Esophagus mucosa (tissue), 1 donor: Measurements from ENCODE around the gene ASCC1. TPM values are rescaled to one million over a fixed set of nuclear protein-coding genes. Genes with fewer than 3 reads are reported as not detected.
A peak's percentile ranks its signal among the peaks of the same experiment; 100 is the strongest.

Source experiments
- ATAC-seq: fragments of 200-7000 bp; cut with Tn5 transposase; one replicate; pipeline ENCODE4 v1.9.1; 2020
- total RNA-seq: library from RNA; stranded (reverse); gene quantifications from one replicate; pipeline ENCODE4 v1.2.4, GENCODE V29; 2023
- donor health status: DM: yes; HTN: yes; CAD: no.

The ASCC1 gene
- total RNA-seq, 1 donor from 2014 or later = 23.5 TPM

DNA sequence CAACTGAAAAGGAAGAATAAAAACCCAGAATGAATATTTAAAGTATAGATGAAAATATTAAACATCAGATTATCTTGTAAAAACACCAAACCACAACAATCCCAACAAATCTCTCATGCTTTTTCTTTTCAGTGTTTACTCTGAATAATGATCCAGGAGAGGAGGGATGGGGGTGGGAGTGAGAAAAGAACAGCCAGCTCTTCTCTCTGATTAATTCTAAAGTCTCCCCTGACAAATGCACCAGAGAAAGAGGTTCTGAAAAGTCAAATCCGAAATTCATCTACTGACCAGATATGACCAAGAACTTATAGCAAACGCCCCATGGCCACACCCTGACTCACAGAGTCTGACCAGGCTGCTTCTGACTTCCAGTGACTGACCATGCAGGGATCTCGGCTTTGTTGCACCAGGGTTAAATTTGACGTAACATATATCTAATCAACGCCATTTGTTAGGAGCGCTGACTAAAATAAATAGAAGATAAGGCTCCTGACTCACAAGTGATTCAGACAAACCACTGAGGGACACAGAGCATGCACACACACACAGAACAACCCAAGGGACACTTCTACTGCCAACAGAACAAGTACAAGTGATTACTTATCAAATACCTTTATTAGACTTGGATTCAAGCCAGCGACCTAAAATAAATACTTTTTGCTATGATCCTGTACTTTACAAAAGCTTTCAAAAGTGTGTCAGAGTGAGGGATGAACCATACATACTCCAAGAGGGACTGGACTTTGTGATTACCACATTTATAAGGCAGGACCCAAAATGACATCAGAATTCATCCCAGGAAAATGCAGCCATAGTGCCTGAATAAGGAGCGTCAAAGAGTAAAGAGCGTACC, 118.4 kb downstream of the ASCC1 start:
- no peak for ATAC-seq

DNA sequence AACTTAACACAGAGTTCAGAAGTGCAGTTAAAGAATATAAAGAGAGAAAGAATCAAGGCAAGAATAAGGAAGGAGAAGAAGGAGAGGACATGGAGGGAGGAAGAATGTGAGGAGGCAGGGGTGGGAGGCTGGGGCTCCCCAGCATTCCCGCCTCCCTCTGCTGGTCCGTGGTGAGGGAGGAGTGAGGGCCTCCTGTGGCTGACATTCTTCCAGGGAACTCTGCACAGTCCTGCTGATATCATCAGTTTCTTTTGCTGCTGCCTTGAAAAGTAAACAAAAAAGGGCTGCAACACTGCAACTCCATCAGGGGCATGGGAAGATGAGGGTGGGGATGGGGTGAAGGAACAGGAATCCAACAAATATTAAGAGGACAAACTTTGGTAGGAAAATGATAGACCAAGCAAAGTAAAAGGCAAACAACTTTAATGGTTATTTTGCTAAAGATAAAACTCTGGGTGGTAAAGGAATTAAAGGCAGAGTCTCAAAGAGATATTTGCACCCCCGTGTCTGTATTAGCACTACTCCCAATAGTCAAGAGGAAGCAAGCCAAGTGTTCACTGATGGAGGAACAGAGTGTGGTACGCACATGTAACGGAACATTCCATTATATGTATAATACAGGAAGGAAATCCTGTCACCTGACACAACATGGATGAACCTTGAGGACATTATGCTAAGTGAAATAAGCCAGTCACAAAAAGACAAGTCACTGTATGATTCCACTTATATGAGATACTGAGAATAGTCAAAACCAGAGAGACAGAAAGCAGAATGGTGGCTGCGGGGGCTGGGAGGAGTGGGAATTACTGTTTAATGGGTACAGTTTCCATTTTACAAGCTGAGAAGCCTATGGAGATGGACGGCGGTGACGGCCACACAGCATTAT, 119.7 kb downstream of the ASCC1 start:
- ATAC-seq = no peak

DNA sequence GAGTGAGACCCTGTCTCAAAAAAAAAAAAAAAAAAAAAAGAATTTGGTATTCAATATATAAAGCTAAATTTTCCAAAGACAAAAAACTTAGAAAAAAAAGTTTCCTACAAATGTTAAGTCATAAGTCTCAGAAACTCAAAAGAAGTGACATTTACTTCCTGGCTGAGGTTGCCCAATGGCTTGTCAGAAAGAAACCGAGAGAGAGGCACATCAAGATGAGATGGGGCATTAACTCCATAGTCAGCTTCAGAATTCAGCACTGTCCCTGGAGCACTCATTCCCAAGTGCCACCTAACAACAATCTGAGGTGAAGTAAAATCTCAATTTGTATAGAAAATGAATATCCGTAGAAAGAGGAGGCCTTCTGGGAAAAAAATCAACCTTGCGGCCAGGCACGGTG, 120.9 kb downstream of the ASCC1 start:
- no peak for ATAC-seq

DNA sequence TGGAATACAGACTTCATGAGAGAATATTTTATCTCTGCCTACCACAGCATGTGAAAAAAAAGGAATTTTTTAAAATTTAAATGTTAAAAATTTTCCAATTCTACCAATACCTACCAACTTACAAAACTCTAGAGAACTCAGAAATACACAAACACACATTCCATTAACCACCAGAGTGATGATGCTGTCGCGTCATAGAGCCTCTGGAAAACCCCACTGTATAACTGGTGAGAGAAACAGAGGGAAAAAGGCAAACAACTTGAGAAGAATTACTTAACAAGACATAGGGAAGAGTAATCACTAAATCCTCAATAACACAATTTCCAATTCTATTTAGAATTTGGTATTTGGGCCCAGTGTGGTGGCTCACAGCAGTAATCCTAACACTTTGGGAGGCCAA, 121.5 kb downstream of the ASCC1 start:
- no peak for ATAC-seq

DNA sequence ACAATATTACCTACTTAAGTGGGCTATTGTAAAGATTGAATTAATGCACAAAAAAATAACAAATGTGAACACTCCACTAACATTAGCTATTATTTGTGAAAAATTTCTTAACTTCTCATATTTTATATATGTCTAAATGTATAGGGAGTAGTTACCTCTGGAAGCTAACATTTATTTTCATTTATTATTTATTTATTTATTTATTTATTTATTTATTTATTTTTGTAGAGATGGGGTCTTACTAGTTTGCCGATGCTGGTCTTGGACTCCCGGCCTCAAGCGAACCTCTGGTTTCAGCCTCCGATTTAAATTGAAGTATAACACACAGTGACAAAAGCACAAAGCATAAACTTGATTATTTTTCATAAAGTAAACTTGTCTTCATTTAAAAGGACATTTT, 122.6 kb downstream of the ASCC1 start:
- no peak for ATAC-seq

DNA sequence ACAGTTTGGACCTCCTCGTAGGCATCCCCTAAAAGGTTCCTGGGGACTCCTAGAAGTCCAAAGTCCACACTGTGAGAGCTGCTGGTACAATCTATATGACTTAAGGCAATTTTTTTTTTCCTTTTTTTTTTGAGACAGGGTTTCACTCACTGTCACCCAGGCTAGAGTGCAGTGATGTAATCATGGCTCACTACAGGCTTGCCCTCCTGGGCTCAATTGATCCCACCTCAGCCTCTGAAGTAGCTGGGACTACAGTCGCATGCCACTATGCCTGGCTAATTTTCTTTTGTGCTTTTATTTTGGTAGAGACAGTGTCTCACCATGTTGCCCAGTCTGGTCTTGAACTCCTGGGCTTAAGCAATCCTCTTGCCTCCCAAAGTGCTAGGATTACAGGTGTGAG, 123.1 kb downstream of the ASCC1 start:
- no peak for ATAC-seq

DNA sequence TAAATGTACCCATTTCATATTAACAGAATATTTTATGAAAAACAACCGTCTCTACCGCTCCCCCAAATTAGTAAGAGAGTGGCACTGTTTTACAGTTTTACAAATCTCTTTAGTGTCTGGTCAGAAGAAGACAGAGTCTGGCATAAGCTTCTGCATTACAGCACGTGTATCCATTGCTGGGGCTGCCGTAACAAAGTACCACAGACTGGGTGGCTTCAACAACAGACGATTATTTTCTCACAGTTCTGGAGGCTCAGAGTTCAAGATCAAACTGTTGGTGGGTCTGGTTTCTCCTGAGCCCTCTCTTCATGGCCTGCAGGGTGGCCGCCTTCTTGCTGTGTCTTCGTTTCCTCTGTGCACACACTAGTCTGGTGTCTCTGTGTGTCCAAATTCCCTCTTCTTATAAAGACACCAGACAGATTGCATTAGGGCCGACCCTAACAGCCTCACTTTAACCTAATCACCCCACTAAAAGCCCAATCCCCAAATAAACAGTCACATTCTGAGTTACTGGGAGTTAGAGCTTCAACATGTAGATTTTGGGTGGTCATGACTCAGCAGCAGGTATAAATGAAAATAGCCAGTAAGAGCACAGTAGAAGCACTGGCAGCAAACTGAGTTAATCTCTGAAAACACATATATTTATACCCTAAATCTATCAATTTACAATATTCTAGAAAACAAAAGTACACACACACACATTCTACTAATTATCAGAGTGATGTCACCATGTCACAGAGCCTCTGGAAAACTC, 123.7 kb downstream of the ASCC1 start:
- ATAC-seq = no peak

DNA sequence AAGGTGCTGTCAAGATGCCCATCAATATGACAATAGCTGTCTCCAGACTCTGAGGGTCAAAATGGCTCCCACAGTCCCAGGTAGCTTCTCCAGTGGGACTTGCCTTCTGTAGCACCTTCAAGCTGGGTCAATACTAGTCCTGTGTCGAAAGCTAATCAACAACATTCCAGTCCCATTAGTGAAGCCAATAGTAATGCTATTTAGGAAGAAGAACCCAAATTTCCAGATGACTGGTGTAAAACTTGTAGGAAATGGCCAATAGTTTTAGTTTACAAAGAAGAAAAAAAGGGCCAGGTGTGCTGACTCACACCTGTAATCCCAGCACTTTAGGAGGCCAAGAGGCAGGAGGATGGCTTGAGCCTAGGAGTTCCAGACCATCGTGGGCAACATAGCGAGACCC, 125.8 kb downstream of the ASCC1 start:
- no peak for ATAC-seq

DNA sequence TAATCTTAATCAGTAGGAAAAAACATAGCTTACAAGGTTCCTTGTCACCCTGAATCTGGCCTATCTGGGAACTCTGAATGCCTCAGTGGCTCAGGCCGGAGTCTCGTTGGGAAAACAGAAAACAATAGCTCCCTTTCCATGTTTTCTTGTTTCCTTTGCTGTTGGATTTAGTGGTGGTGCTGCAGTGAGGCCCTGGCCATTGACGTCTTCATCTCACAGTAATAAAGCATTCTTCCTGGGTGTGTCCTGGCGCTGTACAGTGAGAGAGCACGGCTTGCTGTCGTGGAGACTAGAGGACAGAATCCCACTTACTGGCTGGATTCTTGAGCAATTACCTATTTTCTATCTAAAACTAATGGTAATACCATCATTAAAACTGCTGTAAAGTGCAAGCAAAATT, 126.5 kb downstream of the ASCC1 start:
- ATAC-seq = no peak

DNA sequence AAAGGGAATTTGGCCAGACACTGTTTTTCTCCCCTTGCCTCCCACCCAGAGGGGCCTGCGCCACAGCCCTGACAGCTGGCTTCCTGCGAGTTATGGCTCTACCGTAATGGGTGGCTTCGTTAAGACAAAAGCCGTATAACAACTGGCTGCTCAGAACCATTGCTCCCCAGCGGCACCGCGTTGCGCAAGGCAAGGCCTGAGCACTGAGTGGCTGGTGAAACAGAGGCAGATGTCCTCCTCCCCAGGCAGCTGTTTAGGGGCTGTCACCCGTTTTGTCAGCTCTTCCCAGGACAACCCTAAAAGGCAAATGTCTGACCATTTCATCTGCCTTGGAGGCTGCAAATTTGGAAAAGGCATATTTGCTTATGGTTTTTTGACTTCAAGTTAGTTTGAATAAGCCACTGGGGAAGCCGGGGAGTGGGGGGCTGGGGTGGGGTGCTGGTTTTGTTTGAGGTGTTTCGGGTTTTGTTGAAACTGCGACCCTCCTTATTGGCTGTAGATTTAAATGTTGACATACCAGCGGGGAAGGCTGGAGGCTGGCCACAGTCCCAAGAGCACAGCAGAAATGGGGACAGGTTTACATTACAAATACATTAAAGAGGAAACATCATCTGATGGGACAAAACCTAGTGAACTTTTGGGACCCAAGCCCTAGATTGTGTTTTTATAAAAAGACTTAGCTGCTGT, 127.0 kb downstream of the ASCC1 start:
- ATAC-seq = no peak

DNA sequence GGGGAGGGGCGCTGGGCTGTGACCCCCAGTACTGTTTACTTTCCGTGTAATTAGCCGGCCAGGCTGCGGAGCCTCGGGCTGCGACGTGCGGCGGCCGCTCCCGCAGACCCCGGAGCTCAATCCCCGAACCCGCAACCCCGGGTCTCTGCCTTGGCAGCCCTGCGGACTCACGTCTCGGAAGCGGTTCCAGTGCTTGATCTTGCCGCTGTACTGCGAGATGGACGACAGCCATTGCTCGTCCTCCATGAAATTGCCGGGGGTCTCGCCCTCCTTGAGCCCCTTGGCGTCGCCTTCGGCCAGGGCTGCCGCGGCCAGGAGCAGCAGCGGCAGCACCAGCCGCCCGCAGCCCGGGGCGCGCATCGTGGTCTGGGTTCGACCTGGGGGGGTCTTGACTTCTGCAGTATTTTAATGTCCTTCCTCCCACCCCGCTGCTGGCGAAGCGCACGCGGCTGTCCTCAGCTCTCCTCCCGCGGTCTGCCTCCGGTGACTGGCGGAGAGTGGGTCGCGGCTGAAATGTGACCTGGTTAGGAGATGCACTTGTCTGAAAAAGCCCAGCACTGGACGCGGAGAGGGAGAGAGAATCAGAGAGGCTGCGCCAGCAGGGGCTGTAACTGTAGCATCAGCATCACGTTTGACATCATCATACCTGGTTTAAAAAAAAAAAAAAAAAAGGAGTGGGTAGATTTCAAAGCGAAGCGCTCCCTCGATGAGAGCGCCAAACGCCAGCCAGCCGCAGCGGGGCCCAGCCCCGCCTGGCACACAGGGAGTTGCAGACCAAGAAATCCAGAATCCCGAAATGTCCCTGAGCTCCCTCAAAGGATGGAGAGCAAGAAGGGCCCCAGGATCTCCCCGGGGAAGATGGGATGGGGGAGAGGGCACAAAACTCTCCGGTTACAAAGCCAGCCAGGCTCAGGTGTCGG, 127.8 kb downstream of the ASCC1 start, which contains the start of gene SPOCK2:
Gene SPOCK2, minus strand, starts transcription at position 583 of the 920 bp plus-strand sequence. Its CDS starts 223 bp downstream, at position 360.
- ATAC-seq = peak; percentile 22

DNA sequence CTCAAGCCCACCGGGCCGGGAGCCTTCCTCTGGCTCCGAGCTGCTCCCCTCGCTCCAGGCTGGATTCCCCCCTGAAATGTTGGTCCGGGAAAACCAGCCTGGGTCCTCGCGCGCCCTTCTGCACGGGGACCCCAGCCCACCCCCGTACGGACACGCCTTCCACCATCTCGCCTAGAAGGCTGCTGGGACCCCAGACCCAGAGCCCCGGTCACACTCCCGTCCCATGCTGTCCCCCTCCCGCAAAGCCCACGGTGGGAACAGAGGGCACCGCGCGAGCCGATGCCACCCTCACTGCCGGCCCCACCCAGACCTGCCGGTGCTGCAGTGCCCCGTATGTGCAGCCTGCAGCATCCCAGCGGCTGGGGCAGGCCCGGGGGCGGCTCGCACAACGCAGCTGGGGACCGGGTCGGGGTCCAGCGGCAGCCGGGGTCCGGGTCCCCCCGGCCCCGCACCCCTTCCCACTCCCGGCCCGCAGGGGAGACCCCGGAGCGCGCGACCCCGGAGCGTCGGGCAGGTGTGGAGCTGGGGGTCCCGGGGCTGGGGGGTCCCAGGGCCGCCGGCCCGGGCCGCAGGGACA, 128.6 kb downstream of the ASCC1 start:
- ATAC-seq = peak; percentile 59

DNA sequence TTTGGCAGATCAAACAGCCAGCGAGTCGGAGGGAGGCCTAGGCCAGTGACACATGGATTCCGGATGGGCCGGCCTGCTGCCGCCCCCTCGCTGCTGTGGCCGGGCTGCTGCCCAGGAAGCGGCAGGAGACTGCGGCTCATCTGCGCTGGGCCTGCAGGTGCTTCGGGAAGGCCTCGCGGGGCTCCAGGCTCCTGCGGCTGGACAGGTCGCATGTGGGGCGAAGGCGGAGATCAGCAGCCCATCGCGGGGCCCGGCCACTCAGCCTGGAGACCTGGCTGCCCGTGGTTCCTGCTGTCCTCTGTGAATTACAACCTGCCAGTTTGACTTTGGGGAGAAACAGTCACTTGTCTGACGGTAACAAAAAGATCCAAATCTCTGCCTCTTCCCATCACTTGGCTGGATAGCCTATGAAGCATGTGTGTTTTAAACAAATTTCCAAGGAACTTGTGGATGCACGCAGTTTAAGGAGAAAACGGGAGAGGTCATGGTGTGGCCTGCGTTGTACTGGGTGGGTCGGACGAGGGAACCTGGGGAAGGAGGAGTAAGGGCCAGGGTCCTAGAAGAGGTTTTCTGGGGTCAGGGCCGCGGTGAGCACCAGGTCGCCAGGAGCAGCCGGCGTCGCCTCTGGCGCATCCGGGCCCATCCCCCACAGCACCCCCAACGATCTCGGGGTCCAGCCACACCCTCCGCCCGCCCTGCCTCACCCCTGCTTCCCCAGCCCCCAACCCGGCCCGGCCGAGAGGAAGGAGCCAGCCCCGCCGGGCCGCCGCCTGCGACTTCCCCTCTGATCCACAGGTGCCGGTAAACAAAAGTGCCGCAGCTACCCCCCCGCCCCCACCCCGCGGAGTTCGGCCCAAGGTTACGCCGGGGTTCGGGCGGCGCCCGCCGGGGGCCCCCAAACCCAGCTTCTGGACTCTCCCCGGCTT, 129.3 kb downstream of the ASCC1 start:
- peak; percentile 42 for ATAC-seq

DNA sequence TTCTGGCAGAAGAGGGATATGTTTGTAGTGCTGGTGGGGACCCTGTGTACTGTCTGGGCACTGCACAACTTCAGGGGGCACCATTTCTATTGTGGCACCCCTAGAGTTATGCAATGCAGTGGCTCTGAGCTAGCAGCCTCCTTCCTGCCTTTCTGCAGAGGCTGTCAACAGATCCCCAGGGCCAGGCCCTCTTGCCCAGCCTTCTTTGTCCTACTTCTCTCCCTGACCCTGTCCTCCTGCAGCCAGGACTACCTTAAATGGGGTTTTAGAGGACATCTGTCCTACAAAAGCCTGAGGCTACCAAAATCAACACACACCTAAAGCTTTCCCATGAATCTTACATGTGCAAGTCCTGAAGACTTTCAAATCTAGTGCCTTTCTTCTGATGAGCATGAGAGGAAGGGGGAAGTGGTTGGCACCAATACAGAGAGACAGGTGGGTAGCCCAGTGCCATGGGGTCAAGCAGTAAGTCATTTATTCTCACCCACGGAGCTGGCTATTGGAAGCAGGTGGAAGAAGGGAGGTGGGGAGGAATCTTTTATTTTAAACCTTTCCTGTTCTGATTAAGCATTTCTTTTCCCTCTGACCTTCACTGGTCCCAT, 130.1 kb downstream of the ASCC1 start:
- no peak for ATAC-seq

DNA sequence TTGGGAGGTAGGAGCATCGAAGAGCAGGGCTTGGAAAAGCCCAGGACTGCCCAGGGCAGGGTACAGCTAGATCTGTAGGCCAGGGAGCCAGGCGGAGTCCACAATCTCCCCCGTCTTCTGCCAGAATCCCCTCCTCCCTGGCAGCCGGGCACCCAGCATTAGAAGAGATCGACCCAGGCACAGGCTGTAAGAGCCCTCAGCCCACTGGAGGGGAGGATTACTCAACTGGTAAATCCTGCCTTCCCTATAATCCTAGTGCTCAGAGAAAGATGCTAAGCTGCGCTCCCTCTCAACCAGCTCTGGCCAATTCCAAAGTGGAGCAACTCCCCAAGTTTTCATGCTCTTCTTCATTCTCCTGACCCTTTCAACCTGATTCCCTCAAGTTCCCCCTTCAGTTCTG, 130.9 kb downstream of the ASCC1 start:
- no peak for ATAC-seq

DNA sequence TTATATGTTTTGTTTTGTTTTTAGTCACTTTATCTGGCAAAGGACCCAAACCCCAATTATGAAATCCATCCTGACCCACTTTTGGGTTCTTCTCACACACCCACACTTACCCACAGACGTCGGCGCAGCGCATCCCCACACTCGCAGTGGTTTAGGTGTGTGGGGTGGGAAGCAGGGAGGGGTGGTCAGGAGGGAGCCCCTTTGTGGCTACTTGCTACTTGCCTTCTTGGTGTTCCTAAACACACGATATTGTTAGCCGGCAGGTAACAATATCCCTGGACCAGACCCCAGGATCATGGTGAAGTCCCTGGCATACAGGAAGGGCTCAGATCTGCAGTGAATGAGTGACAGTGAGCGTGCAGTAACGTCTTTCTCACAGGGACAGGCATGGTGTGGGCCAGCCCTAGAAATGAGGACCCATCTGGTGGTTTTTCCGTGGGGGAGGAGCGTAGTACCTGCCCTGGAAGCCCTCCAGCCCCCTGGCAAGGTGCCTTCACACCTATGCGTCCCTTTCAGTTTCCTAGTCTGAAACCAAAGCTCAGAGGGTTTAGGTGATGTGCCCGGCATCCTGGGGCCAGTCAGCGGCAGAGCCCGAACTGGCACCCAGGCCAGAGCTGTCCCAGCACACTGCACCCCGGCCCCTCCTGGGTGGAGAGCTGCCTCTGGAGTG, 132.2 kb downstream of the ASCC1 start:
- no peak for ATAC-seq

DNA sequence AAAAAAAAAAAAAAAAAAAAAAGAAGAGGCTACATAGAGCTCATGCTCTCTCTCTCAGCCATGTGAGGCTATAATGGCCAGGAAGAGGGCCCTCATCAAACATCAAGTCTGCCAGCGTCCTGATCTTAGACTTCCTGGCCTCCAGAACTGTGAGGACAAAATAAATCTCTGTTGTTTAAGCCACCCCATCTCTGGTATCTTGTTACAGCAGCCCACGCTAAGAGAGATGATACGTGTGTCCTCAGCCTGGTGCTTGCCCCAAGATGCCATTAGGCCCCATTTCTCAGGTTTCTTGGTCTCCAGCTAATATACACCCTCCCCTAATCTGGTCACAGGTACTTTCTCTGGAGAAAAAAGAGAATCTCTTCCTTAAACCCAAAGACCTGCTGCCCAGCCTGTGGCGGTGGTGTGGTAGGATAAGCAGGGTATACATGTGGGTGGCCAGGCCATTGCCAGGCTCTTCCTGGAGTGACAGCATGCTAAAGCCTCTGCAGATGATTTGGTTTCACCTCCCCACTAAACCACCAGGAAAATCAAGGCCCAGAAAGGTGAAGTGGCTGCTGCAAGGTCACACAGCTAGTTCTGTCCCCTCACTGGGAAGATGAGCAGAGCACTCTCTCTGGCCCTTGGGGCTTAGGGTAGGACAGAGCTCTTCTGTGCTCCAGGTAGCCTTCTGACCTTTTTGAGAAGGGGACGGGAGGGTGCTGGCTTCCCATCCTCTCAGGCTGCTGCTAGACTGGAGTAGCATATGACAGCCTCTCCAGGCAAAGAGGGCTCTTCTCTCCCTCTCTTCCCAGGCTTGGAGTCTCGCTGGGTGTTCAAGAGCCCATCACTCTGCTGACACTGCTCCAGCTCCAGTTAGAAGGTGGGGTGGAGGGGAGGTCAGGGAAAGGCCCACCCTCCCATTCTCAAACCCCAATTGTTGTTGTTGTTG, 133.0 kb downstream of the ASCC1 start:
- no peak for ATAC-seq
